Measurements from ENCODE around the gene CUBN. TPM values are rescaled to one million over a fixed set of nuclear protein-coding genes. Genes with fewer than 3 reads are reported as not detected.

The CUBN gene
- total RNA-seq, 3 donors from 2014 or later (not counting 1 experiment from before 2014, with no cell fraction given) = 4.7 to 5.6 (median 5.1) TPM

DNA sequence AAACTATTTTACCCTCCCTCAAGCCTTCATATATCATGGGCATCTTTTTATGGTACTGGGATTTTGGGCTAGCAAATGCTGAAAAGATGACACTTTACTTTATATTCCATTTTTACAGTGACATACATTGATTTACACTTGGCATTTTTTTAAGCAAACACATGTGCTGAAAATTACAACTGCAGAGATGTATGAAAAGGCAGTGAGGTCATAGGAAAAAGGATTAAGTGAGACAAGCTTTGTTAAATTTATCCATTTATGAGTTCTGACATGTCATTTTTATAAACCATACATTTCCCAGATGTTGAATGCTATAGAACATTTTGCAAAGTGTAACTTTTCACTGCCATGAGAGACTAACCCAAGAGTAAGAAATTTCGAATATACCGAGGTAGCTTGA is 243.6 kb downstream of the CUBN start:
- H3K4me3 ChIP-seq (ENCODE audit: low read length) = no peak overlapping the region
- H3K27me3 ChIP-seq (ENCODE audit: control insufficient read depth, insufficient read depth, low read length) = no peaks in the 10 kb centered on the region
- 81% methylated on average over 2 of the region's 2 CpGs for WGBS (ENCODE audit: insufficient coverage)
- no peak overlapping the region for H3K27ac ChIP-seq (ENCODE audit: low read length)
- TF ChIP-seq, protein P1, sequence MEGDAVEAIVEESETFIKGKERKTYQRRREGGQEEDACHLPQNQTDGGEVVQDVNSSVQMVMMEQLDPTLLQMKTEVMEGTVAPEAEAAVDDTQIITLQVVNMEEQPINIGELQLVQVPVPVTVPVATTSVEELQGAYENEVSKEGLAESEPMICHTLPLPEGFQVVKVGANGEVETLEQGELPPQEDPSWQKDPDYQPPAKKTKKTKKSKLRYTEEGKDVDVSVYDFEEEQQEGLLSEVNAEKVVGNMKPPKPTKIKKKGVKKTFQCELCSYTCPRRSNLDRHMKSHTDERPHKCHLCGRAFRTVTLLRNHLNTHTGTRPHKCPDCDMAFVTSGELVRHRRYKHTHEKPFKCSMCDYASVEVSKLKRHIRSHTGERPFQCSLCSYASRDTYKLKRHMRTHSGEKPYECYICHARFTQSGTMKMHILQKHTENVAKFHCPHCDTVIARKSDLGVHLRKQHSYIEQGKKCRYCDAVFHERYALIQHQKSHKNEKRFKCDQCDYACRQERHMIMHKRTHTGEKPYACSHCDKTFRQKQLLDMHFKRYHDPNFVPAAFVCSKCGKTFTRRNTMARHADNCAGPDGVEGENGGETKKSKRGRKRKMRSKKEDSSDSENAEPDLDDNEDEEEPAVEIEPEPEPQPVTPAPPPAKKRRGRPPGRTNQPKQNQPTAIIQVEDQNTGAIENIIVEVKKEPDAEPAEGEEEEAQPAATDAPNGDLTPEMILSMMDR (IDR thresholded peaks at IDR 0.05) = no peak
- intact Hi-C loops (cut with micrococcal nuclease) = no loop called here
- Mint-ChIP-seq H3K27me3 (ENCODE audit: low read depth in 2 of 2) (peaks cover 4 to 9% of the 10 kb centered on the region in 2 donors), H3K27ac (no peak overlapping the region), H3K9me3 (no peaks in the 10 kb centered on the region), H3K4me3 (no peak overlapping the region), H3K4me1 (peaks cover 1 to 4% of the 10 kb centered on the region in 2 donors), H3K36me3 (no peaks in the 10 kb centered on the region)
- H3K4me1 ChIP-seq (ENCODE audit: control insufficient read depth, insufficient read depth, low read length) = no peaks in the 10 kb centered on the region
- H3K9me3 ChIP-seq (ENCODE audit: control insufficient read depth, insufficient read depth, low read length) = no peaks in the 10 kb centered on the region
- DNase-seq (no peak), ATAC-seq (no peak)
- no peaks in the 10 kb centered on the region for H3K36me3 ChIP-seq (ENCODE audit: control insufficient read depth, insufficient read depth, low read length)

- no peak overlapping the region for H3K27ac ChIP-seq (ENCODE audit: low read length)
- no peak overlapping the region for H3K4me3 ChIP-seq (ENCODE audit: low read length)
- DNase-seq = peak in 1 of 2 donors; percentile 6
- H3K36me3 Mint-ChIP-seq = no peaks in the 10 kb centered on the region
- no peak overlapping the region for H3K4me3 Mint-ChIP-seq
- ATAC-seq = no peak
- WGBS (ENCODE audit: insufficient coverage) = 76% methylated on average over 2 of the region's 2 CpGs
- no peaks in the 10 kb centered on the region for H3K36me3 ChIP-seq (ENCODE audit: control insufficient read depth, insufficient read depth, low read length)
- H3K9me3 ChIP-seq (ENCODE audit: control insufficient read depth, insufficient read depth, low read length) = no peaks in the 10 kb centered on the region
- H3K27ac Mint-ChIP-seq = no peak overlapping the region
- H3K4me1 Mint-ChIP-seq = no peaks in the 10 kb centered on the region
- no peaks in the 10 kb centered on the region for H3K4me1 ChIP-seq (ENCODE audit: control insufficient read depth, insufficient read depth, low read length)
- TF ChIP-seq, protein P1 (IDR thresholded peaks at IDR 0.05) = no peak
- H3K27me3 ChIP-seq (ENCODE audit: control insufficient read depth, insufficient read depth, low read length) = no peaks in the 10 kb centered on the region
- H3K27me3 Mint-ChIP-seq (ENCODE audit: low read depth in 2 of 2) = peaks cover 6 to 19% of the 10 kb centered on the region in 2 donors
- no peaks in the 10 kb centered on the region for H3K9me3 Mint-ChIP-seq
- intact Hi-C loops (cut with micrococcal nuclease) = no loop called here
Observed at GRCh38 chr10:16884497-16884896, 245.1 kb downstream of the CUBN start.

DNA sequence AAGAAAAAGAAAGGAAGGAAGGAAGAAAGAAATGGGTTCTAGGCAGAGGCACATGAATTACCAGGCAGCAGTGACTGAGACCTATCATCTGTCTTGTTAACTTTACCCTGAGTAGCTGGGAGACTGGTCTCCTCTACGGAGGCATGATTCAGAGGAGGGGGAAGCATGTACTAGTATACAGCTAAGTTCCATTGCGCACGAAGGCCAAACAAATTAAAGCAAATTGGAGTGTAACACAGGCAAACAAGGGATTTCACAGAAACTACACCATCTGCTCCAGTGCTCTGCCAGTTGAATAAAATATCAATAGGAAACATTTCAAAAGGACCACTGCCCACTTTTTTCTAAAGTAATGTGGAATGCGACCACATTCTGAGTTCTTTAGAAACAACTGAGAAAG is 246.5 kb downstream of the CUBN start:
- Mint-ChIP-seq H3K27ac (no peak overlapping the region), H3K27me3 (ENCODE audit: low read depth in 2 of 2) (peaks cover 6 to 22% of the 10 kb centered on the region in 2 donors), H3K36me3 (no peaks in the 10 kb centered on the region), H3K9me3 (no peaks in the 10 kb centered on the region), H3K4me3 (no peak overlapping the region), H3K4me1 (no peaks in the 10 kb centered on the region)
- TF ChIP-seq, protein P1 (IDR thresholded peaks at IDR 0.05) = no peak
- Histone ChIP-seq H3K27ac (ENCODE audit: low read length) (no peak overlapping the region), H3K9me3 (ENCODE audit: control insufficient read depth, insufficient read depth, low read length) (no peaks in the 10 kb centered on the region), H3K4me3 (ENCODE audit: low read length) (no peak overlapping the region), H3K27me3 (ENCODE audit: control insufficient read depth, insufficient read depth, low read length) (no peaks in the 10 kb centered on the region), H3K36me3 (ENCODE audit: control insufficient read depth, insufficient read depth, low read length) (no peaks in the 10 kb centered on the region), H3K4me1 (ENCODE audit: control insufficient read depth, insufficient read depth, low read length) (no peaks in the 10 kb centered on the region)
- DNase-seq (no peak), ATAC-seq (no peak)
- intact Hi-C loops (cut with micrococcal nuclease) = no loop called here
- WGBS (ENCODE audit: insufficient coverage) = 95% methylated on average over 4 of the region's 4 CpGs

GRCh38 chr10:16870331-16870730 is 259.3 kb downstream of the CUBN start:
- no peak overlapping the region for H3K27ac ChIP-seq (ENCODE audit: low read length)
- DNase-seq = no peak
- H3K36me3 Mint-ChIP-seq = no peaks in the 10 kb centered on the region
- TF ChIP-seq, protein P1 (IDR thresholded peaks at IDR 0.05) = no peak
- H3K9me3 Mint-ChIP-seq = no peaks in the 10 kb centered on the region
- intact Hi-C loops (cut with micrococcal nuclease) = no loop called here
- WGBS (ENCODE audit: insufficient coverage) = 82% methylated on average over 3 of the region's 3 CpGs
- no peak overlapping the region for H3K4me3 Mint-ChIP-seq
- no peaks in the 10 kb centered on the region for H3K4me1 ChIP-seq (ENCODE audit: control insufficient read depth, insufficient read depth, low read length)
- no peak overlapping the region for H3K4me3 ChIP-seq (ENCODE audit: low read length)
- peaks cover 10 to 20% of the 10 kb centered on the region in 2 donors for H3K27me3 Mint-ChIP-seq (ENCODE audit: low read depth in 2 of 2)
- H3K4me1 Mint-ChIP-seq = no peaks in the 10 kb centered on the region
- H3K9me3 ChIP-seq (ENCODE audit: control insufficient read depth, insufficient read depth, low read length) = no peaks in the 10 kb centered on the region
- H3K27ac Mint-ChIP-seq = no peak overlapping the region
- no peaks in the 10 kb centered on the region for H3K36me3 ChIP-seq (ENCODE audit: control insufficient read depth, insufficient read depth, low read length)
- ATAC-seq = no peak
- H3K27me3 ChIP-seq (ENCODE audit: control insufficient read depth, insufficient read depth, low read length) = no peaks in the 10 kb centered on the region

Measured in natural killer cell (primary cell).